Measurements from ENCODE around the gene SEPTIN10. TPM values are rescaled to one million over a fixed set of nuclear protein-coding genes. Genes with fewer than 3 reads are reported as not detected.

Gene SEPTIN10
- total RNA-seq, result 1 to 10 TPM; 5.1 to 5.7 TPM
- polyA plus RNA-seq, result 1 to 10 TPM; 2.5 to 3.3 TPM

- peaks cover 17 to 33% (median 24%) of the 10 kb centered on the region in 4 donors for H3K4me1 Mint-ChIP-seq
- Histone ChIP-seq H3K4me1 (ENCODE audit: insufficient read depth, low read length) (no peaks in the 10 kb centered on the region), H3K36me3 (ENCODE audit: insufficient read depth, low read length) (no peaks in the 10 kb centered on the region), H3K4me3 (ENCODE audit: low read length in 2 of 2) (peak within 1 kb of the TSS in 1 of 2 donors; percentile 41), H3K27me3 (ENCODE audit: insufficient read depth, low read length) (peaks cover 8% of the 10 kb centered on the region), H3K27ac (ENCODE audit: low read depth, low read length) (no peak within 1 kb of the TSS), H3K9me3 (ENCODE audit: control insufficient read depth in 1 of 2, low read length in 2 of 2) (no peaks in the 10 kb centered on the region)
- H3K4me3 Mint-ChIP-seq, result peak within 1 kb of the TSS; percentile 86 to 95 (median 92)
- peaks cover 0 to 12% (median 10%) of the 10 kb centered on the region in 8 donors for H3K9me3 Mint-ChIP-seq
- H3K27ac Mint-ChIP-seq, result peak within 1 kb of the TSS; percentile 58 to 92 (median 86)
- DNase-seq, result peak; percentile 77 to 84 (median 82)
- H3K36me3 Mint-ChIP-seq, result peaks cover 0 to 2% of the 10 kb centered on the region in 2 donors
- ChIA-PET CTCF (ENCODE audit: partially characterized antibody) (interaction anchor here (1.2 to 1.3 kb wide), 2 partner anchors 15 to 68 kb away, joined by 3 read pairs; no protein-coding TSS in a partner anchor), POLR2A (ENCODE audit: partially characterized antibody) (interaction anchor here (1.4 kb wide), 1 partner anchor 9 kb away, joined by 4 read pairs; no protein-coding TSS in a partner anchor)
- H3K27me3 Mint-ChIP-seq, result peaks cover 27 to 43% of the 10 kb centered on the region in 2 donors
- intact Hi-C loops (cut with micrococcal nuclease), result no loop called here
Measured at GRCh38 chr2:109613922-109614714, at the start of gene SEPTIN10, which contains the start of gene SOWAHC. Gene SEPTIN10 (minus strand): TSS chr2:109613966. CDS start chr2:109613827, 139 bp downstream. Gene SOWAHC (plus strand): TSS chr2:109614364. CDS start chr2:109614490, 126 bp downstream.

GRCh38 chr2:109662889-109663288, 49.1 kb upstream of the SEPTIN10 start:
- intact Hi-C loops (cut with micrococcal nuclease), result no loop called here
- Mint-ChIP-seq H3K36me3 (no peaks in the 10 kb centered on the region), H3K27ac (no peak overlapping the region)

GRCh38 chr2:109660046-109660860, 46.5 kb upstream of the SEPTIN10 start:
- POLR2A ChIA-PET (ENCODE audit: partially characterized antibody), result no interaction called here
- H3K36me3 Mint-ChIP-seq, result no peaks in the 10 kb centered on the region
- CTCF ChIA-PET (ENCODE audit: partially characterized antibody), result no interaction called here
- peaks cover 4 to 15% of the 10 kb centered on the region in 2 donors for H3K27me3 Mint-ChIP-seq
- no peak overlapping the region for H3K4me3 Mint-ChIP-seq
- no peak overlapping the region for H3K4me3 ChIP-seq (ENCODE audit: low read length in 2 of 2)
- H3K36me3 ChIP-seq (ENCODE audit: insufficient read depth, low read length), result no peaks in the 10 kb centered on the region
- H3K27ac ChIP-seq (ENCODE audit: low read depth, low read length), result no peak overlapping the region
- no peaks in the 10 kb centered on the region for H3K9me3 Mint-ChIP-seq
- no peaks in the 10 kb centered on the region for H3K4me1 Mint-ChIP-seq
- no peak for DNase-seq
- no peaks in the 10 kb centered on the region for H3K9me3 ChIP-seq (ENCODE audit: control insufficient read depth in 1 of 2, low read length in 2 of 2)
- H3K4me1 ChIP-seq (ENCODE audit: insufficient read depth, low read length), result no peaks in the 10 kb centered on the region
- no peaks in the 10 kb centered on the region for H3K27me3 ChIP-seq (ENCODE audit: insufficient read depth, low read length)
- intact Hi-C loops (cut with micrococcal nuclease), result no loop called here
- peak overlapping the region in 1 of 7 donors; percentile 11 for H3K27ac Mint-ChIP-seq

More at GRCh38 chr2:109662889-109663288, 49.1 kb upstream of the SEPTIN10 start:
- H3K4me3 Mint-ChIP-seq, result no peak overlapping the region
- Histone ChIP-seq H3K36me3 (ENCODE audit: insufficient read depth, low read length) (no peaks in the 10 kb centered on the region), H3K9me3 (ENCODE audit: control insufficient read depth in 1 of 2, low read length in 2 of 2) (no peaks in the 10 kb centered on the region), H3K27ac (ENCODE audit: low read depth, low read length) (no peak overlapping the region), H3K27me3 (ENCODE audit: insufficient read depth, low read length) (no peaks in the 10 kb centered on the region), H3K4me1 (ENCODE audit: insufficient read depth, low read length) (no peaks in the 10 kb centered on the region), H3K4me3 (ENCODE audit: low read length in 2 of 2) (no peak overlapping the region)
- H3K4me1 Mint-ChIP-seq, result no peaks in the 10 kb centered on the region
- DNase-seq, result no peak
- POLR2A ChIA-PET (ENCODE audit: partially characterized antibody), result no interaction called here
- H3K9me3 Mint-ChIP-seq, result no peaks in the 10 kb centered on the region
- peaks cover 4 to 21% of the 10 kb centered on the region in 2 donors for H3K27me3 Mint-ChIP-seq
- CTCF ChIA-PET (ENCODE audit: partially characterized antibody), result no interaction called here

GRCh38 chr2:109659396-109660045, 45.8 kb upstream of the SEPTIN10 start:
- H3K36me3 ChIP-seq (ENCODE audit: insufficient read depth, low read length), result no peaks in the 10 kb centered on the region
- intact Hi-C loops (cut with micrococcal nuclease), result no loop called here
- H3K4me3 Mint-ChIP-seq, result no peak overlapping the region

GRCh38 chr2:109655287-109655686, 41.5 kb upstream of the SEPTIN10 start:
- no peaks in the 10 kb centered on the region for H3K27me3 ChIP-seq (ENCODE audit: insufficient read depth, low read length)
- no peak overlapping the region for H3K4me3 ChIP-seq (ENCODE audit: low read length in 2 of 2)
- no peaks in the 10 kb centered on the region for H3K36me3 ChIP-seq (ENCODE audit: insufficient read depth, low read length)
- H3K4me1 ChIP-seq (ENCODE audit: insufficient read depth, low read length), result no peaks in the 10 kb centered on the region
- H3K9me3 ChIP-seq (ENCODE audit: control insufficient read depth in 1 of 2, low read length in 2 of 2), result no peaks in the 10 kb centered on the region
- H3K4me1 Mint-ChIP-seq, result no peaks in the 10 kb centered on the region
- intact Hi-C loops (cut with micrococcal nuclease), result no loop called here
- no peak overlapping the region for H3K4me3 Mint-ChIP-seq
- H3K27me3 Mint-ChIP-seq, result peaks cover 9 to 15% of the 10 kb centered on the region in 2 donors
- no peaks in the 10 kb centered on the region for H3K9me3 Mint-ChIP-seq
- no peak overlapping the region for H3K27ac Mint-ChIP-seq
- POLR2A ChIA-PET (ENCODE audit: partially characterized antibody), result no interaction called here
- no peak overlapping the region for H3K27ac ChIP-seq (ENCODE audit: low read depth, low read length)
- CTCF ChIA-PET (ENCODE audit: partially characterized antibody), result no interaction called here
- no peak for DNase-seq
- H3K36me3 Mint-ChIP-seq, result no peaks in the 10 kb centered on the region

More at GRCh38 chr2:109659396-109660045, 45.8 kb upstream of the SEPTIN10 start:
- Mint-ChIP-seq H3K36me3 (no peaks in the 10 kb centered on the region), H3K4me1 (no peaks in the 10 kb centered on the region), H3K27ac (no peak overlapping the region), H3K9me3 (no peaks in the 10 kb centered on the region), H3K27me3 (peaks cover 4 to 13% of the 10 kb centered on the region in 2 donors)
- Histone ChIP-seq H3K9me3 (ENCODE audit: control insufficient read depth in 1 of 2, low read length in 2 of 2) (no peaks in the 10 kb centered on the region), H3K4me1 (ENCODE audit: insufficient read depth, low read length) (no peaks in the 10 kb centered on the region), H3K4me3 (ENCODE audit: low read length in 2 of 2) (no peak overlapping the region), H3K27me3 (ENCODE audit: insufficient read depth, low read length) (no peaks in the 10 kb centered on the region), H3K27ac (ENCODE audit: low read depth, low read length) (no peak overlapping the region)
- CTCF ChIA-PET (ENCODE audit: partially characterized antibody), result no interaction called here
- POLR2A ChIA-PET (ENCODE audit: partially characterized antibody), result no interaction called here
- no peak for DNase-seq

- POLR2A ChIA-PET (ENCODE audit: partially characterized antibody), result no interaction called here
- CTCF ChIA-PET (ENCODE audit: partially characterized antibody), result no interaction called here
- no peak overlapping the region for H3K4me3 Mint-ChIP-seq
Measured at GRCh38 chr2:109654326-109655050, 40.7 kb upstream of the SEPTIN10 start.

More at GRCh38 chr2:109654326-109655050, 40.7 kb upstream of the SEPTIN10 start:
- Mint-ChIP-seq H3K27me3 (peaks cover 9 to 14% of the 10 kb centered on the region in 2 donors), H3K36me3 (no peaks in the 10 kb centered on the region), H3K9me3 (peaks cover 0 to 2% (median 0%) of the 10 kb centered on the region in 8 donors), H3K4me1 (no peaks in the 10 kb centered on the region), H3K27ac (no peak overlapping the region)
- Histone ChIP-seq H3K36me3 (ENCODE audit: insufficient read depth, low read length) (no peaks in the 10 kb centered on the region), H3K4me1 (ENCODE audit: insufficient read depth, low read length) (no peaks in the 10 kb centered on the region), H3K9me3 (ENCODE audit: control insufficient read depth in 1 of 2, low read length in 2 of 2) (no peaks in the 10 kb centered on the region), H3K4me3 (ENCODE audit: low read length in 2 of 2) (no peak overlapping the region), H3K27me3 (ENCODE audit: insufficient read depth, low read length) (no peaks in the 10 kb centered on the region), H3K27ac (ENCODE audit: low read depth, low read length) (no peak overlapping the region)
- DNase-seq, result no peak
- intact Hi-C loops (cut with micrococcal nuclease), result no loop called here
